ENCODE results near the gene ATXN7L3B. TPM values are rescaled to one million over a fixed set of nuclear protein-coding genes. Genes with fewer than 3 reads are reported as not detected.

Gene ATXN7L3B
- total and polyA plus RNA-seq, 10 donors: 10.0 to 33.7 (median 25.4) TPM

- Histone ChIP-seq H3K36me3 (no peaks in the 10 kb centered on the region), H3K4me3 (no peak overlapping the region), H3K9me3 (peaks cover 0 to 4% (median 0%) of the 10 kb centered on the region in 8 donors), H3K27me3 (replicated peaks in 1 of 7) (peaks cover 0 to 5% (median 0%) of the 10 kb centered on the region in 7 donors), H3K27ac (no peak overlapping the region), H3K4me1 (no peaks in the 10 kb centered on the region)
- no peak for TF ChIP-seq CTCF (IDR thresholded peaks at IDR 0.05 in 8 of 11, conservative IDR thresholded peaks at IDR 0.05 in 3 of 11)
- TF ChIP-seq POLR2AphosphoS5 (IDR thresholded peaks at IDR 0.05): no peak
- TF ChIP-seq POLR2A (IDR thresholded peaks at IDR 0.05): no peak
- DNase-seq: no peak
- intact Hi-C loops (cut with DNase I; ENCODE audit: low total_unique reads): no loop called here
These were observed 27.7 kb upstream of the ATXN7L3B start for GRCh38 chr12:74509886-74510285.

- 79 to 87% (median 85%) methylated on average over 14 to 15 of the region's 15 CpGs for WGBS, 5 donors
These were observed 23.4 kb upstream of the ATXN7L3B start for GRCh38 chr12:74514098-74514872.

GRCh38 chr12:74515849-74516248 lies 21.8 kb upstream of the ATXN7L3B start:
- H3K36me3 ChIP-seq: no peaks in the 10 kb centered on the region
- no peak for TF ChIP-seq POLR2AphosphoS5 (IDR thresholded peaks at IDR 0.05)
- no peak for TF ChIP-seq CTCF (IDR thresholded peaks at IDR 0.05 in 8 of 11, conservative IDR thresholded peaks at IDR 0.05 in 3 of 11)
- TF ChIP-seq POLR2A (IDR thresholded peaks at IDR 0.05): no peak
- no peak overlapping the region for H3K4me3 ChIP-seq
- H3K27ac ChIP-seq: no peak overlapping the region
- DNase-seq: no peak
- H3K4me1 ChIP-seq: no peaks in the 10 kb centered on the region
- intact Hi-C loops (cut with DNase I; ENCODE audit: low total_unique reads): no loop called here
- H3K9me3 ChIP-seq: no peaks in the 10 kb centered on the region
- WGBS, 5 donors: 32 to 42% (median 41%) methylated on average over 2 of the region's 2 CpGs
- H3K27me3 ChIP-seq (replicated peaks in 1 of 7): peaks cover 0 to 5% (median 0%) of the 10 kb centered on the region in 7 donors

More at GRCh38 chr12:74514098-74514872, 23.4 kb upstream of the ATXN7L3B start:
- Histone ChIP-seq H3K4me1 (no peaks in the 10 kb centered on the region), H3K27ac (no peak overlapping the region), H3K27me3 (replicated peaks in 1 of 7) (peaks cover 0 to 5% (median 0%) of the 10 kb centered on the region in 7 donors), H3K4me3 (no peak overlapping the region), H3K9me3 (no peaks in the 10 kb centered on the region), H3K36me3 (no peaks in the 10 kb centered on the region)
- intact Hi-C loops (cut with DNase I; ENCODE audit: low total_unique reads): no loop called here
- no peak for TF ChIP-seq POLR2AphosphoS5 (IDR thresholded peaks at IDR 0.05)
- no peak for TF ChIP-seq CTCF (IDR thresholded peaks at IDR 0.05 in 8 of 11, conservative IDR thresholded peaks at IDR 0.05 in 3 of 11)
- no peak for TF ChIP-seq POLR2A (IDR thresholded peaks at IDR 0.05)
- peak; percentile 61 for DNase-seq

- 83 to 96% (median 89%) methylated on average over 2 of the region's 2 CpGs for WGBS, 5 donors
- intact Hi-C loops (cut with DNase I; ENCODE audit: low total_unique reads): no loop called here
- Histone ChIP-seq H3K9me3 (no peaks in the 10 kb centered on the region), H3K36me3 (no peaks in the 10 kb centered on the region), H3K4me3 (no peak overlapping the region), H3K27ac (no peak overlapping the region), H3K27me3 (replicated peaks in 1 of 7) (no peaks in the 10 kb centered on the region), H3K4me1 (no peaks in the 10 kb centered on the region)
- TF ChIP-seq POLR2AphosphoS5 (IDR thresholded peaks at IDR 0.05): no peak
- no peak for TF ChIP-seq CTCF (IDR thresholded peaks at IDR 0.05 in 8 of 11, conservative IDR thresholded peaks at IDR 0.05 in 3 of 11)
- no peak for TF ChIP-seq POLR2A (IDR thresholded peaks at IDR 0.05)
- no peak for DNase-seq
These were observed 11.1 kb upstream of the ATXN7L3B start for GRCh38 chr12:74526535-74526934.

All from spleen (tissue), 11 donors.